ENCODE data around the gene ZMYM2. TPM values are rescaled to one million over a fixed set of nuclear protein-coding genes. Genes with fewer than 3 reads are reported as not detected.
A peak's percentile ranks its signal among the peaks of the same experiment; 100 is the strongest.

Gene ZMYM2
- total RNA-seq, 4 donors from 2014 or later = 54.7 to 175 (median 98.3) TPM

- intact Hi-C loops (cut with DNase I; ENCODE audit: low total_unique reads) = no loop called here
- Histone ChIP-seq H3K4me3 (no peak overlapping the region), H3K27me3 (no peaks in the 10 kb centered on the region), H3K9me3 (no peaks in the 10 kb centered on the region), H3K36me3 (no peaks in the 10 kb centered on the region), H3K4me1 (no peaks in the 10 kb centered on the region), H3K27ac (no peak overlapping the region)
- no peak for DNase-seq
- TF ChIP-seq CTCF (IDR thresholded peaks at IDR 0.05) (no peak), POLR2A (IDR thresholded peaks at IDR 0.05) (no peak)
Measured at GRCh38 chr13:20116213-20116612, 157.7 kb downstream of the ZMYM2 start.

GRCh38 chr13:20118268-20119140 lies 160.0 kb downstream of the ZMYM2 start:
- no peaks in the 10 kb centered on the region for H3K4me1 ChIP-seq
- no peaks in the 10 kb centered on the region for H3K36me3 ChIP-seq
- peak overlapping the region; percentile 75 to 87 for H3K27ac ChIP-seq
- TF ChIP-seq POLR2A (IDR thresholded peaks at IDR 0.05) (no peak), CTCF (IDR thresholded peaks at IDR 0.05) (no peak)
- DNase-seq = peak; percentile 36 to 48
- peak overlapping the region; percentile 65 to 92 for H3K4me3 ChIP-seq
- no peaks in the 10 kb centered on the region for H3K9me3 ChIP-seq
- no peaks in the 10 kb centered on the region for H3K27me3 ChIP-seq
- intact Hi-C loops (cut with DNase I; ENCODE audit: low total_unique reads) = no loop called here

GRCh38 chr13:20119960-20120359 lies 161.4 kb downstream of the ZMYM2 start:
- H3K4me1 ChIP-seq = no peaks in the 10 kb centered on the region
- TF ChIP-seq CTCF (IDR thresholded peaks at IDR 0.05) (no peak), POLR2A (IDR thresholded peaks at IDR 0.05) (no peak)
- no peaks in the 10 kb centered on the region for H3K27me3 ChIP-seq
- intact Hi-C loops (cut with DNase I; ENCODE audit: low total_unique reads) = no loop called here
- no peak for DNase-seq
- no peaks in the 10 kb centered on the region for H3K9me3 ChIP-seq
- no peaks in the 10 kb centered on the region for H3K36me3 ChIP-seq
- no peak overlapping the region for H3K4me3 ChIP-seq
- H3K27ac ChIP-seq = peak overlapping the region; percentile 75 to 87

GRCh38 chr13:20121159-20121525 lies 162.6 kb downstream of the ZMYM2 start:
- intact Hi-C loops (cut with DNase I; ENCODE audit: low total_unique reads) = no loop called here
- no peak for DNase-seq
- Histone ChIP-seq H3K27me3 (no peaks in the 10 kb centered on the region), H3K36me3 (no peaks in the 10 kb centered on the region), H3K4me3 (no peak overlapping the region), H3K27ac (no peak overlapping the region), H3K4me1 (no peaks in the 10 kb centered on the region), H3K9me3 (no peaks in the 10 kb centered on the region)
- TF ChIP-seq CTCF (IDR thresholded peaks at IDR 0.05) = no peak

GRCh38 chr13:20124303-20124702 lies 165.8 kb downstream of the ZMYM2 start:
- no peak for DNase-seq
- Histone ChIP-seq H3K27me3 (no peaks in the 10 kb centered on the region), H3K4me3 (no peak overlapping the region), H3K27ac (no peak overlapping the region), H3K36me3 (no peaks in the 10 kb centered on the region), H3K4me1 (peaks cover 0 to 5% of the 10 kb centered on the region in 2 donors), H3K9me3 (no peaks in the 10 kb centered on the region)
- intact Hi-C loops (cut with DNase I; ENCODE audit: low total_unique reads) = no loop called here
- no peak for TF ChIP-seq CTCF (IDR thresholded peaks at IDR 0.05)
- TF ChIP-seq POLR2A (IDR thresholded peaks at IDR 0.05) = no peak

Measured in uterus (tissue), 4 donors.